Nephron (organoid): ENCODE data around the gene GRIK4.

Source experiments
- H3K27ac Mint-ChIP-seq, 3 experiments: 2 replicates each; pipeline ENCODE4 v1.8.0; 2020; ENCODE audit warnings: mixed read lengths in 3 of 3, mild to moderate bottlenecking in 2 of 3, moderate library complexity in 1 of 3
- H3K27me3 Mint-ChIP-seq: 2 replicates; pipeline ENCODE4 v1.8.0; 2021; ENCODE audit warnings: low read depth, mild to moderate bottlenecking, moderate library complexity, mixed read lengths
- H3K36me3 Mint-ChIP-seq: 2 replicates; pipeline ENCODE4 v1.8.0; 2020; ENCODE audit warnings: low read depth, mixed read lengths
- H3K4me1 Mint-ChIP-seq: 2 replicates; pipeline ENCODE4 v1.8.0; 2020; ENCODE audit warnings: mixed read lengths
- H3K4me3 Mint-ChIP-seq, 3 experiments: 2 replicates each; pipeline ENCODE4 v1.8.0; 2020; ENCODE audit warnings: mild to moderate bottlenecking in 3 of 3, mixed read lengths in 3 of 3, moderate library complexity in 2 of 3
- H3K9me3 Mint-ChIP-seq: 2 replicates; pipeline ENCODE4 v1.8.0; 2020; ENCODE audit warnings: mixed read lengths
- TF ChIP-seq, protein P1 (sequence below), 3 experiments: fragments of 200-600 bp; sonication (generic); IDR thresholded peaks; one replicate each; pipeline ENCODE4 v1.5.0; 2021; ENCODE audit warnings: antibody characterized with exemption in 3 of 3; ENCODE audit not compliant: unreplicated experiment in 3 of 3

Gene GRIK4

DNA sequence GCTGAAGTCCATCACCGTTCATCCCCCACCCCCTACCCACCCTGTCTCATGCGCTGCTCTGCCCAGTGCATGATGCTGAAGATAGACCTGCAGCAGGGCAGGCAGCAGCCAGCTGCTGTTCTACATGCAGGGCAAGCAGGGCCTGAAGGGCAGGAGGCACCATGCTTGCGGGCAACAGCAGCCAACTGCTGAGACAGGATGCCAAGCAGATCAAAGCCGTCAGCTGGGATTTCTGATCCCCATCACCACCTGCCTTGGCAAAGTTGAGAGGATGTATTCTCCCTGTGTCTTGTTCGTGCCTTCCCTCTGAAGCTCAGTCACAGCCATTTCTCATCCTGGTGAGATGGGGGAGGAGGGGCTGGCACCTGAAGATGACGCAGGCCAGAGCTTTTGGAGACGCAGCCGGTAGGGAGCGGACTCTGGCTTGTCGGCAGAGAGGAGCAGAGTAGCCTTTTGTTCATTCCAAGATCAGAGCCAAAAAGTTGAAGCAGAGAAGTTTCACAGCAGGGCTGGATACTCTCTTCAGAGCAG, 227.0 kb downstream of the GRIK4 start:
- TF ChIP-seq, protein P1, sequence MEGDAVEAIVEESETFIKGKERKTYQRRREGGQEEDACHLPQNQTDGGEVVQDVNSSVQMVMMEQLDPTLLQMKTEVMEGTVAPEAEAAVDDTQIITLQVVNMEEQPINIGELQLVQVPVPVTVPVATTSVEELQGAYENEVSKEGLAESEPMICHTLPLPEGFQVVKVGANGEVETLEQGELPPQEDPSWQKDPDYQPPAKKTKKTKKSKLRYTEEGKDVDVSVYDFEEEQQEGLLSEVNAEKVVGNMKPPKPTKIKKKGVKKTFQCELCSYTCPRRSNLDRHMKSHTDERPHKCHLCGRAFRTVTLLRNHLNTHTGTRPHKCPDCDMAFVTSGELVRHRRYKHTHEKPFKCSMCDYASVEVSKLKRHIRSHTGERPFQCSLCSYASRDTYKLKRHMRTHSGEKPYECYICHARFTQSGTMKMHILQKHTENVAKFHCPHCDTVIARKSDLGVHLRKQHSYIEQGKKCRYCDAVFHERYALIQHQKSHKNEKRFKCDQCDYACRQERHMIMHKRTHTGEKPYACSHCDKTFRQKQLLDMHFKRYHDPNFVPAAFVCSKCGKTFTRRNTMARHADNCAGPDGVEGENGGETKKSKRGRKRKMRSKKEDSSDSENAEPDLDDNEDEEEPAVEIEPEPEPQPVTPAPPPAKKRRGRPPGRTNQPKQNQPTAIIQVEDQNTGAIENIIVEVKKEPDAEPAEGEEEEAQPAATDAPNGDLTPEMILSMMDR (IDR thresholded peaks at IDR 0.05; ENCODE audit: unreplicated experiment in 3 of 3) = no peak
- Mint-ChIP-seq H3K36me3 (no peaks in the 10 kb centered on the region), H3K27me3 (no peaks in the 10 kb centered on the region), H3K27ac (no peak overlapping the region), H3K9me3 (no peaks in the 10 kb centered on the region), H3K4me1 (peaks cover 11% of the 10 kb centered on the region), H3K4me3 (no peak overlapping the region)

DNA sequence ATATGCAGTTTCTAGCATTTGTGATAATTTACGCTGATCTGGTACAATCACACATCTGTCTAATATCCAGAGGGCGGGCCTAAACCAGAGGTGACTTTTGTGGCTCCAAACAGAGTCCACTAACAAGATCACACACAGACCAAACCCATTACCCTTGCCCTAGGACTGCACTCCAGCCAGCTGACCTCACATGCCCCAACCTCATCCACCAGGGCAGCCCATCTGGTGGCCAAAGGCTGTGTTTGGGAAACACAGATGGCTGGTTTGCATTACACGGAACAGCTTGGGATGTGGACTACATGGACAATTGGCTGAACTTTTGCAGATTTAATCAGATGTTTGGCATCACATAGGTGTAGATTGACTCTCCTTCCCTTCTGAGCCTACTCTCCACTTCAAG, 228.2 kb downstream of the GRIK4 start:
- peaks cover 5% of the 10 kb centered on the region for H3K27me3 Mint-ChIP-seq
- H3K9me3 Mint-ChIP-seq = no peaks in the 10 kb centered on the region
- H3K4me1 Mint-ChIP-seq = peaks cover 11% of the 10 kb centered on the region
- TF ChIP-seq, protein P1 (IDR thresholded peaks at IDR 0.05; ENCODE audit: unreplicated experiment in 3 of 3) = no peak
- H3K27ac Mint-ChIP-seq = no peak overlapping the region
- no peak overlapping the region for H3K4me3 Mint-ChIP-seq
- no peaks in the 10 kb centered on the region for H3K36me3 Mint-ChIP-seq

DNA sequence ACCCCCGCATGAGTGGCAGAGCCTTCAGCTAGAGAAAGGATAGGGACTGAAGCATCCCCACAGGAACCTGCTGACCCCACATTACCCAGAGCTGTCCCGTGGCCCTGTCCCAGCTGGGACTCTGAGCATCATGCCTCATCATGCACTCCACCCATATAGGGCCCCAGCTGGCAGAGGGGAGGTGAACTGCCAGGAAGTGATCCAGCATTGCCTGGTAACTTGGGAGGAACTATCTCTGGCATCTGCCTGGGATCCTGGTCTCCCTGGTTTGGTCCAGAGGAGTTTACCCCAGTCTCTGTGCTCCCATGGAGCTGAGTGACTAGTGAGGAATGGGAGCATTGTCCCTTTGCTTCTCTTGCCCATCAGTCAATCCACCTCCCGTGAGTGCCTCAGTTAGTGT, 228.8 kb downstream of the GRIK4 start:
- H3K27ac Mint-ChIP-seq = no peak overlapping the region
- peaks cover 11% of the 10 kb centered on the region for H3K4me1 Mint-ChIP-seq
- no peak overlapping the region for H3K4me3 Mint-ChIP-seq
- TF ChIP-seq, protein P1 (IDR thresholded peaks at IDR 0.05; ENCODE audit: unreplicated experiment in 3 of 3) = no peak
- peaks cover 5% of the 10 kb centered on the region for H3K27me3 Mint-ChIP-seq
- no peaks in the 10 kb centered on the region for H3K36me3 Mint-ChIP-seq
- no peaks in the 10 kb centered on the region for H3K9me3 Mint-ChIP-seq

DNA sequence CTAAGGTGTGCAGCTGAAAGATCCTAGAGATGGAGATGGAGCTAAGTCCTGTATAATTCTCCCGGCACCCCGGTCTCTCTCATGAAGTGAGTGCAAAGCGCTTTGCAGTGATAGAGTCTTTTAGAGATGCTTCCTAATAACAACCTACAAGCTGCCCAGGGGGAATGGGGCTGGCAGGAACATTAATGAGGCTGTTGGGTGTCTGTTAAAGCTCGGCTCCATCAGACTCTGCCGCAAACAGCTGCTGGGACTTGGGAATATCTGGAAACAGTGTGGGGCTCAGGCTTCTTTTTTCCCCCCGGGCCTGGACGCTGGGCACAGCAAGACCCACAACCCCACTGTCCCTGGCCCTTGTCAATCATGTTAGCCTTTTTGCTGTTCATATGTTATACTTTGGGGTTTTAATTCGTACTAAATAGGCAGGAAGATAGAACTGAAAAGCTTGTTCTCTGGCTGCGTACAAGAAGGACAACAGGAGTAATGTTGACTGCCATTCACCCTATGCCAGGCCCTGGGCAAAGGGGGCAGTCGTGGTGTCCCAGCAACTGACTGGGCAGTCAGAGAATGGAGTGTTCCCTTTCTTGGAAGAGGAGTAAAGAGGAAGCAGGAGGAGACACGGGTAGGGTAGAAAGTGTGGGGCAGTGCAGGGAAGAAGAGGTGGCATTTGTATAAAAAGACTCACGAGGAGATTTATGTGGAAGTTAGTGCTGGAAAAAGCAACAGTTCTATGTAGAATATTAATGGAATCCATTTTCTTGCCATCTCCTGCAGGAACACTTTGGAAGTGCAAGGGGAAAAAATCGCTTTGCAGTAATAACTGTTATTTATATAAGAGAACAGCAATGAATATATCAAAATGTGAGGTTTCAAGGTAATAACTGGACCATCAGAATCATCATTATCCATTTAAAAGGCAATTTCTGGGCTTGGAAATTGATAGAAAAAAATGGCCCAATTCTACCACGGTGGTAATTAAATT, 232.8 kb downstream of the GRIK4 start:
- Mint-ChIP-seq H3K36me3 (no peaks in the 10 kb centered on the region), H3K27me3 (peaks cover 20% of the 10 kb centered on the region), H3K27ac (no peak overlapping the region), H3K9me3 (no peaks in the 10 kb centered on the region), H3K4me3 (no peak overlapping the region), H3K4me1 (peaks cover 14% of the 10 kb centered on the region)
- TF ChIP-seq, protein P1 (IDR thresholded peaks at IDR 0.05; ENCODE audit: unreplicated experiment in 3 of 3) = no peak

DNA sequence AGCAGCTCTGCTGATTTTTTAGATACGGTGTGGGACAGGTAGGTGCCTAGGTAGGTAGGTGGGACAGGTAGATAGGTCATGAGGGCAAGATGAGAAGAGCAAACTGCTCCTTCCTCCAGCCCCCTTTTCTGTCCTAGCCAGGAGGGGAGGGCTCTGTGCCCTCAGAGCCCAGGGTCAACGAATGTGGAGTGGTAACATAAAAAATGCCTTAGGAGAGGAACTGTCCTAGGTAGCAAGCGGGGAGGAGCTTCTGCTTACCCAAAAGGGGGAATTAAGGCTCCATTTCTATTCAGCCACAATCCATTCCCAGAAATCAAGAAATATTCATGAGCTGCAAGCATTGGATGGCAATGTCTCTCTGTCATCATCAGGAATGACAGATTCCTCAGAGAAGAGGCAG, 234.8 kb downstream of the GRIK4 start:
- TF ChIP-seq, protein P1 (IDR thresholded peaks at IDR 0.05; ENCODE audit: unreplicated experiment in 3 of 3) = no peak
- H3K36me3 Mint-ChIP-seq = no peaks in the 10 kb centered on the region
- peaks cover 14% of the 10 kb centered on the region for H3K4me1 Mint-ChIP-seq
- H3K4me3 Mint-ChIP-seq = no peak overlapping the region
- H3K9me3 Mint-ChIP-seq = no peaks in the 10 kb centered on the region
- H3K27me3 Mint-ChIP-seq = peaks cover 20% of the 10 kb centered on the region
- H3K27ac Mint-ChIP-seq = no peak overlapping the region
